A549 treated with DMSO at 1 μM for 4 hours (cell line): ENCODE results near the gene SOX14. TPM values are rescaled to one million over a fixed set of nuclear protein-coding genes. Genes with fewer than 3 reads are reported as not detected.

Source experiments
- total RNA-seq: library from RNA; stranded (reverse); fragments of 200-300 nt; extraction: Qiagen RNA extraction; gene quantifications from 5 replicates; pipeline ENCODE4 v1.2.3, GENCODE V29; 2022; ENCODE audit warnings: low read depth

SOX14 gene
- total RNA-seq, result not detected in 5 replicates

DNA sequence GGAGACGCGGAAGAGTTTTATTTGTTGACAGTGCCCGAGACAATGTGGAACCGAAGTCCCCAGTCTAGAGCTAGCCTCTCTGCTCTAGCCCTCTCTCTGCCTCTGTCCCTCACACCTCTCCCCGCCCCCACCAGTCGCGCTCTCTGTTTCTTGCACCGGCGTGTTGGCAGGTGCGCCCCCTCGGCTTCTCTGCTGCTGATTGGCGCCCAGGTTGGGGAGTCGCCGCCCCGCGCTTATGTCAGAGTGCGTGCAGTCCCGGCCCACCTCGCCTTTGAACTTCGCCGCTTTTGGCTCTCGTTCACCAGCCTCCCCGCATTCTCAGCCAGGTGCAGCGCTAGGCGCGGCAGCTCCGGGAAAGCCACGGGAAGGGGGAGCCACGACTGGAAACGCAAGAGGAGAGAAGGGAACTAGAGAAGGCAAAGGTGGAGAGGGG is at the start of gene SOX14:
SOX14 (plus strand) TSS at position 315 of the 433 bp plus-strand sequence. CDS start 470 bp downstream, outside the sequence.

Other genes with a start within 250 kb of the SOX14 start
- gene CLDN18, start 245.8 kb downstream of the SOX14 start, total RNA-seq, result not detected in 5 replicates